Right kidney (tissue), 1 donor: ENCODE measurements around the gene PHLDA2.

ENCODE experiments used
- DNase-seq: peaks from one replicate; pipeline ENCODE4 v3.0.0-alpha.2; 2016

PHLDA2 gene

GRCh38 chr11:2930704-2931419 lies 1.6 kb upstream of the PHLDA2 start:
- peak; percentile 64 for DNase-seq

- no peak for DNase-seq
Measured at GRCh38 chr11:2929950-2930703, 907 bp upstream of the PHLDA2 start.

GRCh38 chr11:2929531-2929949 lies 320 bp upstream of the PHLDA2 start:
- no peak for DNase-seq

- no peak for DNase-seq
Measured at GRCh38 chr11:2927851-2928604, 1.2 kb downstream of the PHLDA2 start.

- DNase-seq, result no peak
Measured at GRCh38 chr11:2927121-2927800, 2.0 kb downstream of the PHLDA2 start.

- DNase-seq, result no peak
Measured at GRCh38 chr11:2926611-2927051, 2.6 kb downstream of the PHLDA2 start.

- no peak for DNase-seq
Measured at GRCh38 chr11:2924821-2925675, 4.2 kb downstream of the PHLDA2 start.

GRCh38 chr11:2924381-2924780 lies 4.8 kb downstream of the PHLDA2 start:
- DNase-seq, result no peak

- no peak for DNase-seq
Measured at GRCh38 chr11:2923446-2924375, 5.5 kb downstream of the PHLDA2 start.

- no peak for DNase-seq
Measured at GRCh38 chr11:2922655-2923054, 6.6 kb downstream of the PHLDA2 start.

GRCh38 chr11:2921742-2922493 lies 7.3 kb downstream of the PHLDA2 start:
- DNase-seq, result no peak

- DNase-seq, result no peak
Measured at GRCh38 chr11:2921261-2921660, 8.0 kb downstream of the PHLDA2 start.

GRCh38 chr11:2920343-2920742 lies 8.9 kb downstream of the PHLDA2 start:
- no peak for DNase-seq

GRCh38 chr11:2919837-2920236 lies 9.4 kb downstream of the PHLDA2 start:
- DNase-seq, result no peak

GRCh38 chr11:2919188-2919587 lies 10.0 kb downstream of the PHLDA2 start:
- no peak for DNase-seq

- DNase-seq, result no peak
Measured at GRCh38 chr11:2917842-2918490, 11.3 kb downstream of the PHLDA2 start.

GRCh38 chr11:2916892-2917645 lies 12.2 kb downstream of the PHLDA2 start:
- no peak for DNase-seq
